VCaP (cell line): ENCODE data around the gene KDM4C.

Experiments used
- H3K27ac ChIP-seq: fragments of 450-650 bp; 2 replicates; pipeline ENCODE4 v1.5.1; 2017
- CTCF ChIP-seq: fragments of 450-650 bp; conservative IDR thresholded peaks from 2 replicates; pipeline ENCODE4 v1.5.1; 2017; ENCODE audit warnings: mild to moderate bottlenecking, moderate library complexity

KDM4C gene

GRCh38 chr9:7085357-7085756 is 327.6 kb downstream of the KDM4C start:
- no peak overlapping the region for H3K27ac ChIP-seq
- no peak for TF ChIP-seq CTCF

- no peak for TF ChIP-seq CTCF
- no peak overlapping the region for H3K27ac ChIP-seq
Observed at GRCh38 chr9:7086389-7086788, 328.6 kb downstream of the KDM4C start.

DNA sequence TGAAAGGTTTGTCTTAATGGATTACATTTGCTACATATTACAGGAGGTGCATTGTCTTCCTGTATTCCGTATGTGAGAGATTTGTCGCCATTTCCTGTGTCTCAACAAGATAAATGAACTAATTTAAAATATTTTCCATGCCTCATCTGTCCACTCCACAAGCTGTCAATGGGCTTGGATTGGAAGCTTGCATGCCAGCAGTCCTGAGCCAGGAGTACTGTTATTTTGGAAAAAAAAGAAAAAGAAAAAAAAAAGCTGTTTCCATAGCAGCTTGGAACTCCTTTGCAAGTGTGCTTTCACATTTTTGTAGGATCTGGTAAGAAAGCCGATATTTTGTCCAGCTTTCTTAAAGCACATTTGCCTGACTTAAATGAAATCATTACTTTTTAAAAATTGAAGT is 330.8 kb downstream of the KDM4C start:
- H3K27ac ChIP-seq, result no peak overlapping the region
- no peak for TF ChIP-seq CTCF

DNA sequence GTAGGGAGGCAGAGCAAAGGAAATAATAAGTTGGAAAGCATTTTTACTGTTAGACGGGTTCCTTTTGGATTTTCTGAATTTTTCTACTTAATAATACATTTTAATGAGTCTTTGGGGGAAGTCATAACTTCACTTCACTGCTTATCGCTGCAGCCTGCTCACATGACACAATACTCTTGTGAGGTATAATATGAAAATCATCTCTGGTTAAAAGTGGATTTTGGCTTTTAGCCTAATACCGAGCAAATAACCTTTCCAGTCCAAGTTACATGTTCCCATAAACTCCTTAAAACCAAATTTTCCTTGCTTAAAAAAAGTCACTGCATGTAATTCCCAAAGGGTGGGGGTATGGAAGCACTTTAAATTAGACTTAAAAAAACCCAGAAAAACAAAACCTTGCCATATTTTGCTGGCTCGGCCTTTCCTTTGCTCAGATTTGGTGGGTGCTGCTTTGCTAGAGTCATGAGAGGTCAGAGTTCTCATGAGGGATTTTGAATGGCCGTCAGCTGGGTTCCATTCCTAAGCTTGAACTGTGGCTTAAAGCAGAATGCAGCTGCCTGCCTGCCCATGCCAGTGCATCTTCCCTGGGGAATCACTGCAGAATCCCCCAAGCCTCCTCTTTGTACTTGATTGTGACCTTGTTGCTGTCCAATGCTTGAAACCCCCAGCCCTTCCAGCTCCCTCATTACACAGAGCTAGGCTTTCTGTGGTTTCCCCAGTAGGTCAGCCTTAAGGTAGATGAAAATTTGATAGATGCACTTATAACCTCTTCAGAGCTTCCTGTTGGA is 331.8 kb downstream of the KDM4C start:
- TF ChIP-seq CTCF, result no peak
- H3K27ac ChIP-seq, result no peak overlapping the region

- no peak overlapping the region for H3K27ac ChIP-seq
- no peak for TF ChIP-seq CTCF
Observed at GRCh38 chr9:7093040-7093439, 335.3 kb downstream of the KDM4C start.

DNA sequence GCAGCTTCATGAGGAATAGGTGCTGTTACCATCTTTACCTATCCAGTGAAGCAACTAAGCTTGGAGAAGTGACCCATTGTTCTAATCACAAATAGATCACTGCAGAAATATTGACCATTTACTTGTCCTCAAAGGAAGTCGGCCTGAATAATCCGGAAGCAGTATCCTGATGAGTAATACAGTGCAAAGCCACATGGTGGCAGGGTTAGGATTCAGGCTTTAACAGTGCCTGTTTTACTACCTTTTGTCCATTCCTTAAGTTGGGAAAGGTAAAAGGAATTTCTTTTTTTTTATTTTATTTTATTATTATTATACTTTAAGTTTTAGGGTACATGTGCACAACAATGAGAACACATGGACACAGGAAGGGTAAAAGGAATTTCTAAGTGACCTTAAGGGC is 336.3 kb downstream of the KDM4C start:
- peak; percentile 80 for TF ChIP-seq CTCF
- no peak overlapping the region for H3K27ac ChIP-seq

DNA sequence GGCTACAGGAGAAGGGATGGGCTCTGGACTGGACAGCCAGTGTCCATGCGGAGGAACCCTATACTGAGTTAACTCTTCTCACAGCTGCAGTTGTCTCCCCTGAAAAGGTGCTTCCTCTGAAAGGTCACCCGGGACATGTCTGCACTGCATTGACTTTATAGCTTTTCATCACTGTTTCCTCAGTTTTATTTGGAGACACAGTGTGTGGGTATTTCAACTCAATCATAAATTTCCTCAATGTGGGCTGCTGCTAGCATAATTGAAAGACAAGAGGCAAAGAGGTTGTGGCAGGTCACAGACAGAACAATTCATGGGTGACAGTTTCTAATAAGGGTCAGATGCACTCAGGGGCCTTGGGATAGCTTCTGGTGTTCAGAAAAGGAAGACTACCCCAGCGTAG is 336.8 kb downstream of the KDM4C start:
- no peak overlapping the region for H3K27ac ChIP-seq
- no peak for TF ChIP-seq CTCF
